Calu3 (cell line): ENCODE measurements around the gene ASCL5. TPM values are rescaled to one million over a fixed set of nuclear protein-coding genes. Genes with fewer than 3 reads are reported as not detected.

Source experiments
- BruUV-seq: library from RNA; stranded (reverse); fragments of 400-500 nt; replicated peaks from 2 replicates; lab custom pipeline; 2021; lab: Mats Ljungman, UMichigan
- CTCF ChIA-PET: fragments of 300-600 bp; sonication (Branson Sonifier 250); formaldehyde crosslinking; loops from one replicate; lab custom pipeline; 2022; ENCODE audit warnings: antibody characterized with exemption; lab: Charles Lee
- DNase-seq: peaks from one replicate; pipeline ENCODE4 v3.0.0; 2022
- H3K27ac Mint-ChIP-seq: one replicate; pipeline ENCODE4 v1.8.0; 2022; ENCODE audit warnings: mixed read lengths; ENCODE audit not compliant: unreplicated experiment
- H3K27me3 Mint-ChIP-seq: one replicate; pipeline ENCODE4 v1.8.0; 2022; ENCODE audit warnings: mixed read lengths; ENCODE audit not compliant: unreplicated experiment
- H3K36me3 Mint-ChIP-seq: one replicate; pipeline ENCODE4 v1.8.0; 2022; ENCODE audit warnings: mild to moderate bottlenecking, moderate library complexity, mixed read lengths; ENCODE audit not compliant: insufficient read depth, unreplicated experiment
- H3K4me1 Mint-ChIP-seq: one replicate; pipeline ENCODE4 v1.8.0; 2022; ENCODE audit warnings: mild to moderate bottlenecking, low read depth, mixed read lengths; ENCODE audit not compliant: unreplicated experiment
- H3K4me3 Mint-ChIP-seq: one replicate; pipeline ENCODE4 v1.8.0; 2022; ENCODE audit warnings: mild to moderate bottlenecking, low read depth, moderate library complexity, mixed read lengths; ENCODE audit not compliant: unreplicated experiment
- H3K9me3 Mint-ChIP-seq: one replicate; pipeline ENCODE4 v1.8.0; 2022; ENCODE audit warnings: low read depth, mixed read lengths; ENCODE audit not compliant: unreplicated experiment
- CTCF ChIP-seq: fragments of 200-600 bp; IDR thresholded peaks from one replicate; pipeline ENCODE4 v1.8.0; 2022; ENCODE audit warnings: antibody characterized with exemption; ENCODE audit not compliant: unreplicated experiment
- intact Hi-C: fragments of 100-400 bp; cut with micrococcal nuclease; formaldehyde crosslinking; loops from one replicate; pipeline ENCODE4 v1.10.0; 2022; ENCODE audit not compliant: unreplicated experiment
- total RNA-seq: library from RNA; stranded (reverse); gene quantifications from 2 replicates; pipeline ENCODE4 v1.2.3, GENCODE V29; 2022

Gene ASCL5
- total RNA-seq, 1 experiment from 2014 or later = not detected

DNA sequence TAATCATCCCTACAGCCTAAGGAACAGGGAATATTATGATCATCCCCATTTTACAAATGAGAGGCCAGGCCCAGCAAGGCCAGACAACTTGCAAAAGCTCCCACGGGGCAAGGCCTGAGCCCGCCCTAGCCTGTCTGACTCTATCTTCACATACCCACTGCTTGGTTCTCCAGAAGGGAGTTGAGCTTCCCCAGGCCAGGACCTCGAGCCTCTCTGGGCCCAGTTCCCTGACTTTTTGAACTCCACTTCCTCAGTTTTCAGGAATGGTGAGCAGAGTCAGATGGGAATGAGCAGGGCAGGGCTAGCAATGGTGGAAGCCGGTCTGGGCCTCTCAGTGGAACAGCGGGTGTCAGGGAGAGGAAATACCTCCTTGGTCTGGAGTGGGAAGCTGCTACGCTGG lies 54.1 kb downstream of the ASCL5 start:
- no peak for DNase-seq
- intact Hi-C loops = no loop called here
- TF ChIP-seq CTCF = no peak
- no peaks in the 10 kb centered on the region for H3K4me1 Mint-ChIP-seq
- no peak overlapping the region for H3K27ac Mint-ChIP-seq
- BruUV-seq = no TSS peak
- CTCF ChIA-PET = interaction anchor here (0.5 to 0.7 kb wide), 2 partner anchors 863 to 1056 kb away, joined by 3 to 4 read pairs; no protein-coding TSS in a partner anchor
- peaks cover 87% of the 10 kb centered on the region for H3K27me3 Mint-ChIP-seq
- H3K4me3 Mint-ChIP-seq = no peak overlapping the region
- no peaks in the 10 kb centered on the region for H3K9me3 Mint-ChIP-seq
- H3K36me3 Mint-ChIP-seq = no peaks in the 10 kb centered on the region

GRCh38 chr1:201072149-201072548 lies 54.8 kb downstream of the ASCL5 start:
- Mint-ChIP-seq H3K36me3 (no peaks in the 10 kb centered on the region), H3K9me3 (no peaks in the 10 kb centered on the region), H3K27ac (no peak overlapping the region), H3K4me3 (no peak overlapping the region), H3K4me1 (no peaks in the 10 kb centered on the region), H3K27me3 (peaks cover 87% of the 10 kb centered on the region)
- CTCF ChIA-PET = interaction anchor here (0.5 to 0.9 kb wide), 3 partner anchors 8 to 1057 kb away, joined by 3 read pairs; no protein-coding TSS in a partner anchor
- intact Hi-C loops = no loop called here
- TF ChIP-seq CTCF = no peak
- DNase-seq = no peak
- no TSS peak for BruUV-seq

DNA sequence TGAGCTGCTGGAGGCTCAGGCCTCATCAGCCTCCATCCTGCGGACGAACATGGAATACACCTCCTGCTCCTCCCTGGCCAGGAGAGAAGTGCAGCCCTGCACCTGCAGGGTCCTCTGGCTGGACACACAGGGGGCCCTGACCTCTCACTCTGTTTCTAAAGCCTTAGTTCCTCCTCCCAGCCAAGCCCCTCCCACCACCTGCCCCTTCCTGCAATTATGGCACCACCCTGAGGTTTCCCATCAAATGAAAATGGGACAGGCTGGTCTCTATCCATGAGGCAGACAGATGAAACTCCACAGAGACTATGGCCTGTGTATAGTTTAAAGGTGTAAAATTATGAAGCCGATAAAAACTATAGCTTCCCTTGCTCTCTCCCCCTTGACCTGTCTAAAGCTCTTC lies 57.3 kb downstream of the ASCL5 start:
- intact Hi-C loops = no loop called here
- BruUV-seq = no TSS peak
- no peak for DNase-seq
- peaks cover 90% of the 10 kb centered on the region for H3K27me3 Mint-ChIP-seq
- H3K27ac Mint-ChIP-seq = no peak overlapping the region
- no peaks in the 10 kb centered on the region for H3K9me3 Mint-ChIP-seq
- TF ChIP-seq CTCF = no peak
- no peak overlapping the region for H3K4me3 Mint-ChIP-seq
- CTCF ChIA-PET = interaction anchor here (0.7 kb wide), 1 partner anchor 9 kb away, joined by 3 read pairs; no protein-coding TSS in a partner anchor
- no peaks in the 10 kb centered on the region for H3K36me3 Mint-ChIP-seq
- H3K4me1 Mint-ChIP-seq = no peaks in the 10 kb centered on the region

GRCh38 chr1:201068976-201069375 lies 58.0 kb downstream of the ASCL5 start:
- Mint-ChIP-seq H3K27ac (no peak overlapping the region), H3K36me3 (no peaks in the 10 kb centered on the region), H3K27me3 (peaks cover 94% of the 10 kb centered on the region), H3K4me3 (no peak overlapping the region), H3K9me3 (no peaks in the 10 kb centered on the region), H3K4me1 (no peaks in the 10 kb centered on the region)
- intact Hi-C loops = no loop called here
- no peak for DNase-seq
- BruUV-seq = no TSS peak
- CTCF ChIA-PET = no interaction called here
- TF ChIP-seq CTCF = no peak
